ENCODE data around the gene ADGRL1.

The ADGRL1 gene

GRCh38 chr19:14161305-14161704 is 44.7 kb downstream of the ADGRL1 start:
- TF ChIP-seq ZNF70 (CRISPR knock-in tag; IDR thresholded peaks at IDR 0.05): no peak
- TF ChIP-seq PPARA (CRISPR knock-in tag; IDR thresholded peaks at IDR 0.05; ENCODE audit: borderline replicate concordance): no peak
- no peak for TF ChIP-seq ESRRG (CRISPR knock-in tag; IDR thresholded peaks at IDR 0.05)
- no peak for TF ChIP-seq BACH2 (CRISPR knock-in tag; IDR thresholded peaks at IDR 0.05; ENCODE audit: borderline replicate concordance)
- no peak for TF ChIP-seq TCF4 (CRISPR knock-in tag; IDR thresholded peaks at IDR 0.05; ENCODE audit: borderline replicate concordance)
- no peak for TF ChIP-seq PATZ1 (CRISPR knock-in tag; IDR thresholded peaks at IDR 0.05; ENCODE audit: borderline replicate concordance)
- TF ChIP-seq CSDC2 (CRISPR knock-in tag; IDR thresholded peaks at IDR 0.05): no peak
- TF ChIP-seq ZNF565 (CRISPR knock-in tag; conservative IDR thresholded peaks at IDR 0.05; ENCODE audit: low read depth): no peak
- no peak for TF ChIP-seq ZNF8 (CRISPR knock-in tag; IDR thresholded peaks at IDR 0.05)
- no peak for TF ChIP-seq ARNTL (CRISPR knock-in tag; IDR thresholded peaks at IDR 0.05; ENCODE audit: borderline replicate concordance, low read depth)
- TF ChIP-seq ZC3H10 (CRISPR knock-in tag; IDR thresholded peaks at IDR 0.05): no peak
- no peak for ATAC-seq

- ATAC-seq: no peak
- no peak for TF ChIP-seq TOX (CRISPR knock-in tag; IDR thresholded peaks at IDR 0.05; ENCODE audit: borderline replicate concordance)
- TF ChIP-seq TCF4 (CRISPR knock-in tag; IDR thresholded peaks at IDR 0.05; ENCODE audit: borderline replicate concordance): no peak
- TF ChIP-seq ZFP30 (CRISPR knock-in tag; IDR thresholded peaks at IDR 0.05): no peak
- TF ChIP-seq PATZ1 (CRISPR knock-in tag; IDR thresholded peaks at IDR 0.05; ENCODE audit: borderline replicate concordance): no peak
- no peak for TF ChIP-seq GLIS3 (CRISPR knock-in tag; IDR thresholded peaks at IDR 0.05)
- no peak for TF ChIP-seq BACH2 (CRISPR knock-in tag; IDR thresholded peaks at IDR 0.05; ENCODE audit: borderline replicate concordance)
- TF ChIP-seq TSHZ2 (CRISPR knock-in tag; IDR thresholded peaks at IDR 0.05): no peak
- no peak for TF ChIP-seq RARB (CRISPR knock-in tag; IDR thresholded peaks at IDR 0.05)
- TF ChIP-seq ZC3H10 (CRISPR knock-in tag; IDR thresholded peaks at IDR 0.05): no peak
- no peak for TF ChIP-seq POU6F1 (CRISPR knock-in tag; IDR thresholded peaks at IDR 0.05; ENCODE audit: borderline replicate concordance, low read depth)
- no peak for TF ChIP-seq ZNF565 (CRISPR knock-in tag; conservative IDR thresholded peaks at IDR 0.05; ENCODE audit: low read depth)
- no peak for TF ChIP-seq CSRNP3 (CRISPR knock-in tag; IDR thresholded peaks at IDR 0.05)
- TF ChIP-seq ZFP3 (CRISPR knock-in tag; IDR thresholded peaks at IDR 0.05): no peak
- TF ChIP-seq ESRRG (CRISPR knock-in tag; IDR thresholded peaks at IDR 0.05): no peak
- no peak for TF ChIP-seq ISL1 (CRISPR knock-in tag; IDR thresholded peaks at IDR 0.05)
- TF ChIP-seq CREB5 (CRISPR knock-in tag; IDR thresholded peaks at IDR 0.05; ENCODE audit: low read depth): no peak
- TF ChIP-seq SNAI2 (CRISPR knock-in tag; IDR thresholded peaks at IDR 0.05): no peak
- TF ChIP-seq ZNF8 (CRISPR knock-in tag; IDR thresholded peaks at IDR 0.05): no peak
- no peak for TF ChIP-seq PPARA (CRISPR knock-in tag; IDR thresholded peaks at IDR 0.05; ENCODE audit: borderline replicate concordance)
These were observed 45.8 kb downstream of the ADGRL1 start for GRCh38 chr19:14160017-14160703.
